ENCODE data around the gene DERA.

Gene DERA

GRCh38 chr12:15880721-15881120 is 30.4 kb upstream of the DERA start:
- H3K9me3 ChIP-seq (ENCODE audit: control insufficient read depth in 1 of 2, low read length in 2 of 2) = no peaks in the 10 kb centered on the region
- H3K36me3 ChIP-seq (ENCODE audit: control insufficient read depth in 1 of 2, insufficient read depth in 2 of 2, low read length in 2 of 2) = no peaks in the 10 kb centered on the region
- H3K9ac ChIP-seq (ENCODE audit: low read depth in 1 of 2, low read length in 2 of 2) = no peak overlapping the region
- no peaks in the 10 kb centered on the region for H3K27me3 ChIP-seq (ENCODE audit: control insufficient read depth in 1 of 2, insufficient read depth in 2 of 2, low read length in 2 of 2)
- H3K4me3 ChIP-seq (ENCODE audit: low read depth in 1 of 2, low read length in 2 of 2) = no peak overlapping the region
- H3K27ac ChIP-seq (ENCODE audit: low read depth, low read length) = no peak overlapping the region
- peaks cover 19 to 20% of the 10 kb centered on the region in 2 donors for H3K4me1 ChIP-seq (ENCODE audit: control insufficient read depth in 1 of 2, insufficient read depth in 2 of 2, low read length in 2 of 2)

DNA sequence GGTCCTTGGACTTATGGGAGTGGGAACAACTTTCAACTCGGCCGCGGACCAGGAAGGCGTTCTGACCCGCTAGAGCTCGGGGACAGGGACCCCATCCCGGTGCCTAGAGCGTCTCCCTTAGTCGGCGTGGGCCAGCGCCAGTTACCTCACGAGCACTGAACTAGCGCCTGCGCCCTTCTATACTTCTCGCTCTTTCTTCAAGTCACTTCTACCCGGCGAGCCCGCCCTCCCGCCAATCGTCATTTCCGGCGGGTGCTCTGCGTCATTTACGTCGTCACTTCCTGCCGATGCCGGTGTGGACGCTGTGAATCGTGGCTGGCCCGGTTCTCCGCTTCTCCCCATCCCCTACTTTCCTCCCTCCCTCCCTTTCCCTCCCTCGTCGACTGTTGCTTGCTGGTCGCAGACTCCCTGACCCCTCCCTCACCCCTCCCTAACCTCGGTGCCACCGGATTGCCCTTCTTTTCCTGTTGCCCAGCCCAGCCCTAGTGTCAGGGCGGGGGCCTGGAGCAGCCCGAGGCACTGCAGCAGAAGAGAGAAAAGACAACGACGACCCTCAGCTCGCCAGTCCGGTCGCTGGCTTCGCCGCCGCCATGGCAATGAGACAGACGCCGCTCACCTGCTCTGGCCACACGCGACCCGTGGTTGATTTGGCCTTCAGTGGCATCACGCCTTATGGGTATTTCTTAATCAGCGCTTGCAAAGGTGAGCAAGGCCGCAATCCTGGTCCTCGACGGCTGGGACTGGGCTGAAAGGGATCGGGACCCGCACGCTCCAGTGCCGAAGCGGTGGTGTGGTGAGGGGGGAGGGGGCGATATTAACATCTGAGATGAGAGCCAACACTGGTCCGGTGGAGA is 28.8 kb upstream of the DERA start, which contains the start of gene STRAP:
Gene STRAP (plus strand): TSS at position 270 of the 854 bp plus-strand sequence. CDS start 321 bp downstream, at position 591.
- H3K4me3 ChIP-seq (ENCODE audit: low read depth in 1 of 2, low read length in 2 of 2) = peak within 1 kb of the TSS; percentile 79 to 96
- H3K27me3 ChIP-seq (ENCODE audit: control insufficient read depth in 1 of 2, insufficient read depth in 2 of 2, low read length in 2 of 2) = no peaks in the 10 kb centered on the region
- no peaks in the 10 kb centered on the region for H3K9me3 ChIP-seq (ENCODE audit: control insufficient read depth in 1 of 2, low read length in 2 of 2)
- H3K36me3 ChIP-seq (ENCODE audit: control insufficient read depth in 1 of 2, insufficient read depth in 2 of 2, low read length in 2 of 2) = peaks cover 0 to 9% of the 10 kb centered on the region in 2 donors
- peaks cover 28 to 31% of the 10 kb centered on the region in 2 donors for H3K4me1 ChIP-seq (ENCODE audit: control insufficient read depth in 1 of 2, insufficient read depth in 2 of 2, low read length in 2 of 2)
- H3K27ac ChIP-seq (ENCODE audit: low read depth, low read length) = peak within 1 kb of the TSS; percentile 91
- peak within 1 kb of the TSS; percentile 89 to 99 for H3K9ac ChIP-seq (ENCODE audit: low read depth in 1 of 2, low read length in 2 of 2)

DNA sequence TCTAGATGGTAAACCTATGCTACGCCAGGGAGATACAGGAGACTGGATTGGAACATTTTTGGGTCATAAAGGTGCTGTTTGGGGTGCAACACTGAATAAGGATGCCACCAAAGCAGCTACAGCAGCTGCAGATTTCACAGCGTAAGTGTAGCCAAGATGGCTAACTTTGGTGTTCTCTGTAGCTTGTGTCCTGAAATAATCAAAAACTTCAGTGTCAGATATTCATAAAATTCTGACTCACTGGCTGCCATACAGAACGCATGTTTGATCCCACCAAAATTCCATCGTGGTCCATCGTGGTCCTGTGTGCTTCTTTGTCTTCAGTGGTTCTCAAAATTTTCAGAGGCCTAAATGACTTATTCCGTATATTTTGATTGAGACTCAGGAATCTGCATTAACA is 27.6 kb upstream of the DERA start:
- Histone ChIP-seq H3K9ac (ENCODE audit: low read depth in 1 of 2, low read length in 2 of 2) (peak overlapping the region; percentile 89 to 99), H3K9me3 (ENCODE audit: control insufficient read depth in 1 of 2, low read length in 2 of 2) (no peaks in the 10 kb centered on the region), H3K4me3 (ENCODE audit: low read depth in 1 of 2, low read length in 2 of 2) (peak overlapping the region; percentile 79 to 96), H3K36me3 (ENCODE audit: control insufficient read depth in 1 of 2, insufficient read depth in 2 of 2, low read length in 2 of 2) (peaks cover 0 to 9% of the 10 kb centered on the region in 2 donors), H3K27me3 (ENCODE audit: control insufficient read depth in 1 of 2, insufficient read depth in 2 of 2, low read length in 2 of 2) (no peaks in the 10 kb centered on the region), H3K27ac (ENCODE audit: low read depth, low read length) (no peak overlapping the region), H3K4me1 (ENCODE audit: control insufficient read depth in 1 of 2, insufficient read depth in 2 of 2, low read length in 2 of 2) (peaks cover 28 to 41% of the 10 kb centered on the region in 2 donors)

DNA sequence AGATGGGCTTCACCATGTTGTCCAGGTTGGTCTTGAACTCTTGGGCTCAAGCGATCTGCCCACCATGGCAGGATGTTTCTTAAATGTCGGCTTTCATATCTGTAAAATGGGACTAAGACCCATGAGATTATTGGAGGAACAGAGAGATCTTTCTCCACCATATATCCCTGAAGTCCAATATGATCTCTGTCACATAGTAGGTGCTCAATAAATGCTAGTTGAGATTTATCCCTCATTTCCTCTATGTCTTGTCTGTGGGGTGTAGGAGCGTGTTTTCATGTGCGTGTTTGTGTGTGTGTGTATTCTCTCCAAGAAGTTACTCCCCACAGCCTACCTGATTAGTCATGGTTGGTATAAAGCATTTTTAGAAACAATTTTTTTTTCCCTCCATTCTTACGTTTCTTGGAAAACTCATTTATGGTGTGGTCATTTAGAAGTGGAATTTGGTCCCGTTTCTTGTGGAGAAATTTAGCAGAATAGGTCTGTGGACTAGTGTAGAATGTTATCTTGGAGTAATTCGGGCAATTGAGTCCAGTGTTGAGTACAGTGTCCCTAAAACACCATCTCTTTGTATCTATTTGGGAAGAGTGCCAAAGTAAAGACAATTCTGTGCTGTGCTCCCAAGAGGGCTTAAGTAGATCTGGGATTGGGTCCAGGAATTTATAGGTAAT is 24.6 kb upstream of the DERA start:
- H3K9ac ChIP-seq (ENCODE audit: low read depth in 1 of 2, low read length in 2 of 2) = no peak overlapping the region
- no peaks in the 10 kb centered on the region for H3K27me3 ChIP-seq (ENCODE audit: control insufficient read depth in 1 of 2, insufficient read depth in 2 of 2, low read length in 2 of 2)
- H3K27ac ChIP-seq (ENCODE audit: low read depth, low read length) = no peak overlapping the region
- peaks cover 26 to 41% of the 10 kb centered on the region in 2 donors for H3K4me1 ChIP-seq (ENCODE audit: control insufficient read depth in 1 of 2, insufficient read depth in 2 of 2, low read length in 2 of 2)
- peaks cover 11 to 17% of the 10 kb centered on the region in 2 donors for H3K36me3 ChIP-seq (ENCODE audit: control insufficient read depth in 1 of 2, insufficient read depth in 2 of 2, low read length in 2 of 2)
- H3K4me3 ChIP-seq (ENCODE audit: low read depth in 1 of 2, low read length in 2 of 2) = no peak overlapping the region
- no peaks in the 10 kb centered on the region for H3K9me3 ChIP-seq (ENCODE audit: control insufficient read depth in 1 of 2, low read length in 2 of 2)

DNA sequence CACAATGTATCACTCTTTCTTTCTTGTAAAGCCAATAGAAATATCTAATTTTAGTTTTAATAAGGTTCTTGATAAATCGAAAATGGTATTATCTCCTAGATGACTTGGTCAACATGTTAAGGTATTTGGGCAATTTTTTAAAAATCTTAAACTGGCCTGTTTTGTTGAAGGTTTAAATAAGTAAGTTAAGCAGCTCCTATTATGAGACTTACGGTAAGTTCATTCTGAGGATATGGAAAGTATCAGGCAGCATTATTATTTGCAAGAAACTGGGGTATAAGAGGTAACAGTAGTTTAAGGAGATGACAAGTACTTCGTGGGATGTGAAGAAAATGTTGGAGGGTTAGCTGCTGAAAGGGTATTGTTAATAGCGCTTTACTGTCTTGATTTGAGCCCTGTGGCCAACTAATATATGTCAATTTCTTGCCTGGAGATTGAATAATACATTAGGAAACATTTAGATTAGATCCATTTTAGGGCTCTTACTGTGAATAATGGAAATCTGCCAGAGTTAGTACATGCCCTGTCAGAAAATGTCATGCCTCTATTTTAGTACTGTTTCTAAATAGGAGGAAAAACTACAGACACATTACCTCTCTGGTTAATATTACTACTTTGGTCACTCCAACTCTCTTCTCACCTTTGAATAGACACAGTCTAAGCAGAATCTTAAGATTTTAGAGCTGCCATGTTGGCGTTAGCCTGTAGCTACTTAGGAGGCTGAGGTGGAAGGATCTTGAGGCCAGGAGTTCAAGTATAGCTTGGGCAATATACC is 23.9 kb upstream of the DERA start:
- Histone ChIP-seq H3K9ac (ENCODE audit: low read depth in 1 of 2, low read length in 2 of 2) (no peak overlapping the region), H3K4me3 (ENCODE audit: low read depth in 1 of 2, low read length in 2 of 2) (no peak overlapping the region), H3K36me3 (ENCODE audit: control insufficient read depth in 1 of 2, insufficient read depth in 2 of 2, low read length in 2 of 2) (peaks cover 11 to 17% of the 10 kb centered on the region in 2 donors), H3K9me3 (ENCODE audit: control insufficient read depth in 1 of 2, low read length in 2 of 2) (no peaks in the 10 kb centered on the region), H3K27me3 (ENCODE audit: control insufficient read depth in 1 of 2, insufficient read depth in 2 of 2, low read length in 2 of 2) (no peaks in the 10 kb centered on the region), H3K4me1 (ENCODE audit: control insufficient read depth in 1 of 2, insufficient read depth in 2 of 2, low read length in 2 of 2) (peaks cover 22 to 41% of the 10 kb centered on the region in 2 donors), H3K27ac (ENCODE audit: low read depth, low read length) (no peak overlapping the region)

DNA sequence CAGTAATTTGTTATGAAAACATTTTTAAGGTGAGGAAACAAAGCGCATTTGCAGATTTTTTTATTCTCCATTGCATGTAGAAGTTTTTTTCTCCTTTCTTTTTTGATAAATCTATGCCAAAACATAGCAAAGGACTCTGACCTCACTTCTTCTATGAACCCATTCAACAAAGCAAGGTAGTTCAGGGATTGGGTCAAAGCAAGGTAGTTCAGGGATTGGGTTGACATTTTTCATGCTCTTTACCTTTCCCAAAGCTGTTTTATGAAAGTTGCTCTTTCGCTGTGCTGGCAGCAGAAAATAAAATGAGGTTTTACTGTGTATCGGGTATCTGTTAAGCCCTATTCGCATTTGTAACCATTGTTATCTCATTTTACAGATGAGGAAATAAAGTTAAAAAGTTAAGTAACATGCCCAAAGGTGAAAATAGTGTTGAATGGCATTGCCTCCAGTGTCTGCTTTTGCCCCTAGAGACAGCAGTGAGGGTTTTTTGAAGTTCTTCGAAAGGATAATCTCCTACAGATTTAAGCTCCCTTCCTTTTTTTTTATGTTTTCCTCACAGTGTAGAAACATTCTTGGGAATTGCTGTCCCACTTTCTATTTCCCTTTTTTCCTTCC is 18.4 kb upstream of the DERA start:
- Histone ChIP-seq H3K27ac (ENCODE audit: low read depth, low read length) (no peak overlapping the region), H3K9ac (ENCODE audit: low read depth in 1 of 2, low read length in 2 of 2) (no peak overlapping the region), H3K4me1 (ENCODE audit: control insufficient read depth in 1 of 2, insufficient read depth in 2 of 2, low read length in 2 of 2) (peaks cover 0 to 16% of the 10 kb centered on the region in 2 donors), H3K9me3 (ENCODE audit: control insufficient read depth in 1 of 2, low read length in 2 of 2) (no peaks in the 10 kb centered on the region), H3K27me3 (ENCODE audit: control insufficient read depth in 1 of 2, insufficient read depth in 2 of 2, low read length in 2 of 2) (no peaks in the 10 kb centered on the region), H3K4me3 (ENCODE audit: low read depth in 1 of 2, low read length in 2 of 2) (no peak overlapping the region), H3K36me3 (ENCODE audit: control insufficient read depth in 1 of 2, insufficient read depth in 2 of 2, low read length in 2 of 2) (peaks cover 14 to 17% of the 10 kb centered on the region in 2 donors)

DNA sequence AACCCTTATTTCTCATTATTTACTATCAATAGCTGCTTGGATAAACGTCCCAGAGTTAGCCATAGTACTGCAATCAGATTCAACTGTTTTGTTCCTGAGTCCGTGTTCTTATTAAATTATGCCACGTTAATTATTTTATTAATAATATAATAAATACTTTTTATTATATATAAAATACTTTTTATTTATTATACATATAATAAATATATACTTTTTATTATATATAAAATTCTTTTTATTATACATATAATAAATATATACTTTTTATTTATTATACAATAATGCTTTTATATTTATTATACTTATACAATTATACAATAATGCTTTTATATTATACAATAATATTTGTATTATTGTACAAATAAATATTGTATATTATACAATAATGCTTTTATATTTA is 17.9 kb upstream of the DERA start:
- Histone ChIP-seq H3K9me3 (ENCODE audit: control insufficient read depth in 1 of 2, low read length in 2 of 2) (no peaks in the 10 kb centered on the region), H3K36me3 (ENCODE audit: control insufficient read depth in 1 of 2, insufficient read depth in 2 of 2, low read length in 2 of 2) (peaks cover 14 to 21% of the 10 kb centered on the region in 2 donors)

DNA sequence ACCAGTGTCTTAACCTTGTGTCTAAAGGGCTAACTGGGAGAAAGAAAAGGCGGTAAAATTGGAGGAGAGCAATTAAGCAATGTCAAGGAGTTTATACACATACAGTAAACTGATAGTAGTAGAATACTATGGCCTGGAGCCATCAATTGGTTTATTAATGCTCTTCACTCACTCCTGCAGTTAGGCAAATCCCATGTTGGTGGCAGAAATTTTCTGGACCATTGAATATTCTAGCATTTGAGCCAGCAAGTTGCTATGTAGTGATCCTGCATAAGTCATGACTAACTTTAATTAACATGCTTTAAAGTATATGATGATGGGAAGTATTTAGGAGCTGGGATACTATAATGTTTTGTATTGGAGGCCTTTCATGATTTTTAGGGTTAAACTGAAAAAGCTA is 14.3 kb upstream of the DERA start:
- H3K9ac ChIP-seq (ENCODE audit: low read depth in 1 of 2, low read length in 2 of 2) = no peak overlapping the region
- no peaks in the 10 kb centered on the region for H3K27me3 ChIP-seq (ENCODE audit: control insufficient read depth in 1 of 2, insufficient read depth in 2 of 2, low read length in 2 of 2)
- H3K4me1 ChIP-seq (ENCODE audit: control insufficient read depth in 1 of 2, insufficient read depth in 2 of 2, low read length in 2 of 2) = peaks cover 0 to 14% of the 10 kb centered on the region in 2 donors
- no peak overlapping the region for H3K4me3 ChIP-seq (ENCODE audit: low read depth in 1 of 2, low read length in 2 of 2)
- no peaks in the 10 kb centered on the region for H3K9me3 ChIP-seq (ENCODE audit: control insufficient read depth in 1 of 2, low read length in 2 of 2)
- no peak overlapping the region for H3K27ac ChIP-seq (ENCODE audit: low read depth, low read length)
- peaks cover 11 to 29% of the 10 kb centered on the region in 2 donors for H3K36me3 ChIP-seq (ENCODE audit: control insufficient read depth in 1 of 2, insufficient read depth in 2 of 2, low read length in 2 of 2)

More for the DNA sequence above, 17.9 kb upstream of the DERA start:
- Histone ChIP-seq H3K4me1 (ENCODE audit: control insufficient read depth in 1 of 2, insufficient read depth in 2 of 2, low read length in 2 of 2) (peaks cover 0 to 14% of the 10 kb centered on the region in 2 donors), H3K9ac (ENCODE audit: low read depth in 1 of 2, low read length in 2 of 2) (no peak overlapping the region), H3K4me3 (ENCODE audit: low read depth in 1 of 2, low read length in 2 of 2) (no peak overlapping the region), H3K27ac (ENCODE audit: low read depth, low read length) (no peak overlapping the region), H3K27me3 (ENCODE audit: control insufficient read depth in 1 of 2, insufficient read depth in 2 of 2, low read length in 2 of 2) (no peaks in the 10 kb centered on the region)

DNA sequence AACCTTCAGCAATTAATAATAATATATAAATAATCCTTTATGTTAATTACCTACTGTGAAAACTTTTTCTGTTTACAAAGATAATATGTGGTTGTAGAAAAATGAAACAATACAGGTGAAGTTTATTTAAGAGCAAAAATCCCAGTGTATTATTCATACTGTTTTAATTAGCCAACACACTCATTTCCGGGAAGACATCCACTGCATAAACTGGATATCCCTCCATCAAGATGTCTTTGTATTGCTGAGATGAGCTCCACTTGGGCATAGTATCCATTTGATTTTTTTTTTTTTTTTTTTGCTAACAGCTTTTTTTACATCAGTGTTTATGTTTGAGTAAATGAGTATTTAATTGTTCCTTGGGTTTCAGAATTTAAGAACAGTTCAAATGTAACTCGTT is 13.7 kb upstream of the DERA start:
- Histone ChIP-seq H3K4me1 (ENCODE audit: control insufficient read depth in 1 of 2, insufficient read depth in 2 of 2, low read length in 2 of 2) (peaks cover 0 to 14% of the 10 kb centered on the region in 2 donors), H3K4me3 (ENCODE audit: low read depth in 1 of 2, low read length in 2 of 2) (no peak overlapping the region), H3K27ac (ENCODE audit: low read depth, low read length) (no peak overlapping the region), H3K9ac (ENCODE audit: low read depth in 1 of 2, low read length in 2 of 2) (no peak overlapping the region), H3K9me3 (ENCODE audit: control insufficient read depth in 1 of 2, low read length in 2 of 2) (no peaks in the 10 kb centered on the region), H3K36me3 (ENCODE audit: control insufficient read depth in 1 of 2, insufficient read depth in 2 of 2, low read length in 2 of 2) (peaks cover 17 to 34% of the 10 kb centered on the region in 2 donors), H3K27me3 (ENCODE audit: control insufficient read depth in 1 of 2, insufficient read depth in 2 of 2, low read length in 2 of 2) (no peaks in the 10 kb centered on the region)

Data from duodenal mucosa (tissue), 2 donors.